ENCODE data around the gene INVS.
"Not testable (repeated sequence)": the region's sequence is repeated elsewhere in the genome, so short reads cannot be mapped to it uniquely, and the experiment has no call there.

- TF ChIP-seq, protein P1, sequence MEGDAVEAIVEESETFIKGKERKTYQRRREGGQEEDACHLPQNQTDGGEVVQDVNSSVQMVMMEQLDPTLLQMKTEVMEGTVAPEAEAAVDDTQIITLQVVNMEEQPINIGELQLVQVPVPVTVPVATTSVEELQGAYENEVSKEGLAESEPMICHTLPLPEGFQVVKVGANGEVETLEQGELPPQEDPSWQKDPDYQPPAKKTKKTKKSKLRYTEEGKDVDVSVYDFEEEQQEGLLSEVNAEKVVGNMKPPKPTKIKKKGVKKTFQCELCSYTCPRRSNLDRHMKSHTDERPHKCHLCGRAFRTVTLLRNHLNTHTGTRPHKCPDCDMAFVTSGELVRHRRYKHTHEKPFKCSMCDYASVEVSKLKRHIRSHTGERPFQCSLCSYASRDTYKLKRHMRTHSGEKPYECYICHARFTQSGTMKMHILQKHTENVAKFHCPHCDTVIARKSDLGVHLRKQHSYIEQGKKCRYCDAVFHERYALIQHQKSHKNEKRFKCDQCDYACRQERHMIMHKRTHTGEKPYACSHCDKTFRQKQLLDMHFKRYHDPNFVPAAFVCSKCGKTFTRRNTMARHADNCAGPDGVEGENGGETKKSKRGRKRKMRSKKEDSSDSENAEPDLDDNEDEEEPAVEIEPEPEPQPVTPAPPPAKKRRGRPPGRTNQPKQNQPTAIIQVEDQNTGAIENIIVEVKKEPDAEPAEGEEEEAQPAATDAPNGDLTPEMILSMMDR (IDR thresholded peaks at IDR 0.05), result not testable (repeated sequence)
- TF ChIP-seq POLR2A (IDR thresholded peaks at IDR 0.05), result not testable (repeated sequence)
Observed at GRCh38 chr9:100338736-100339135, 239.7 kb downstream of the INVS start.

Data from heart left ventricle (tissue), 13 donors.